ENCODE results near the gene OR10G4. TPM values are rescaled to one million over a fixed set of nuclear protein-coding genes. Genes with fewer than 3 reads are reported as not detected.

OR10G4 gene
- total and polyA plus RNA-seq, 2 of the 13 experiments (the other 11 are each of a cell fraction or from before 2014, with no cell fraction given) = not detected

DNA sequence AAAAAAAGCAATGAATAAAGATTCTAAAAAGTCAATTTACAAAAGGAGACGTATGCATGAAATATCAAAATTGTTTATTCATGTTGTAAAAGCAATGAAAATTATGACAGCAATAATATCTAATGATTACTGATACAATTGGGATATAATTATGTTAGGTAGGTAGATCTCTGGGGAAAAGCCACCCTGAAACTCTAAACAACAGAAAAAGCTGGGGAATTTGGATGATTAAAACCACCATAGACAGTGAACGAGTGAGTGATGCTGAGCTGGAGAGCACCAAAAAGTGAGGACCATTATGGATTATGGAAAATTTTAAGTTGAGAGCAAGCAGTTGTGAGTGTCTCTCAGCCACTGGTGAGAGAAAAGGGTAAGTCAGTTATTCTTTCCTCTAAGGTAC, 13.7 kb downstream of the OR10G4 start, which contains the start of gene OR10G8:
TSS of gene OR10G8 (plus strand) at position 301 of the 400 bp plus-strand sequence. CDS start 2,825 bp downstream, outside the sequence.
- Histone ChIP-seq H3K27ac (ENCODE audit: extremely low read length, insufficient read depth, low read length) (no peak within 1 kb of the TSS), H3K36me3 (replicated peaks in 1 of 2; ENCODE audit: control insufficient read depth in 1 of 2, insufficient read depth in 2 of 2, low read length in 2 of 2) (no peaks in the 10 kb centered on the region), H4K20me1 (ENCODE audit: insufficient read depth, low read length) (no peaks in the 10 kb centered on the region), H3K9ac (ENCODE audit: insufficient read depth, low read depth, low read length) (no peak within 1 kb of the TSS), H3K4me1 (ENCODE audit: insufficient read depth, low read length) (no peaks in the 10 kb centered on the region), H3K27me3 (ENCODE audit: control insufficient read depth in 1 of 2, insufficient read depth in 2 of 2, low read length in 2 of 2) (no peaks in the 10 kb centered on the region), H3K79me2 (ENCODE audit: insufficient read depth, low read length) (no peaks in the 10 kb centered on the region), H3K4me2 (ENCODE audit: low read depth, low read length) (no peak within 1 kb of the TSS), H3K9me3 (ENCODE audit: low read length) (no peaks in the 10 kb centered on the region), H2AFZ (ENCODE audit: low read length) (no peak within 1 kb of the TSS), H3K4me3 (replicated peaks in 1 of 3; ENCODE audit: insufficient read depth in 1 of 3, low read depth in 2 of 3, low read length in 3 of 3) (no peak within 1 kb of the TSS)
- no peak for DNase-seq (ENCODE audit: low spot score)
- intact Hi-C loops (cut with micrococcal nuclease; ENCODE audit: unreplicated experiment) = no loop called here
- no peak for TF ChIP-seq SALL1 (CRISPR knock-in tag; IDR thresholded peaks at IDR 0.05)
- no peak for TF ChIP-seq ZNF652 (CRISPR knock-in tag; IDR thresholded peaks at IDR 0.05; ENCODE audit: borderline replicate concordance, low read depth)
- TF ChIP-seq NFIB (CRISPR knock-in tag; IDR thresholded peaks at IDR 0.05; ENCODE audit: borderline replicate concordance) = no peak
- TF ChIP-seq ZNF841 (CRISPR knock-in tag; IDR thresholded peaks at IDR 0.05; ENCODE audit: borderline replicate concordance) = no peak
- TF ChIP-seq RCOR2 (CRISPR knock-in tag; IDR thresholded peaks at IDR 0.05) = no peak
- no peak for TF ChIP-seq NFE2 (CRISPR knock-in tag; IDR thresholded peaks at IDR 0.05)
- TF ChIP-seq, protein P1, sequence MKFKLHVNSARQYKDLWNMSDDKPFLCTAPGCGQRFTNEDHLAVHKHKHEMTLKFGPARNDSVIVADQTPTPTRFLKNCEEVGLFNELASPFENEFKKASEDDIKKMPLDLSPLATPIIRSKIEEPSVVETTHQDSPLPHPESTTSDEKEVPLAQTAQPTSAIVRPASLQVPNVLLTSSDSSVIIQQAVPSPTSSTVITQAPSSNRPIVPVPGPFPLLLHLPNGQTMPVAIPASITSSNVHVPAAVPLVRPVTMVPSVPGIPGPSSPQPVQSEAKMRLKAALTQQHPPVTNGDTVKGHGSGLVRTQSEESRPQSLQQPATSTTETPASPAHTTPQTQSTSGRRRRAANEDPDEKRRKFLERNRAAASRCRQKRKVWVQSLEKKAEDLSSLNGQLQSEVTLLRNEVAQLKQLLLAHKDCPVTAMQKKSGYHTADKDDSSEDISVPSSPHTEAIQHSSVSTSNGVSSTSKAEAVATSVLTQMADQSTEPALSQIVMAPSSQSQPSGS (CRISPR knock-in tag; IDR thresholded peaks at IDR 0.05) = no peak
- TF ChIP-seq, protein P2, sequence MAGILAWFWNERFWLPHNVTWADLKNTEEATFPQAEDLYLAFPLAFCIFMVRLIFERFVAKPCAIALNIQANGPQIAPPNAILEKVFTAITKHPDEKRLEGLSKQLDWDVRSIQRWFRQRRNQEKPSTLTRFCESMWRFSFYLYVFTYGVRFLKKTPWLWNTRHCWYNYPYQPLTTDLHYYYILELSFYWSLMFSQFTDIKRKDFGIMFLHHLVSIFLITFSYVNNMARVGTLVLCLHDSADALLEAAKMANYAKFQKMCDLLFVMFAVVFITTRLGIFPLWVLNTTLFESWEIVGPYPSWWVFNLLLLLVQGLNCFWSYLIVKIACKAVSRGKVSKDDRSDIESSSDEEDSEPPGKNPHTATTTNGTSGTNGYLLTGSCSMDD (CRISPR knock-in tag; IDR thresholded peaks at IDR 0.05) = no peak
- no peak for TF ChIP-seq MYNN (CRISPR knock-in tag; IDR thresholded peaks at IDR 0.05; ENCODE audit: low read depth)
- TF ChIP-seq, protein P3, sequence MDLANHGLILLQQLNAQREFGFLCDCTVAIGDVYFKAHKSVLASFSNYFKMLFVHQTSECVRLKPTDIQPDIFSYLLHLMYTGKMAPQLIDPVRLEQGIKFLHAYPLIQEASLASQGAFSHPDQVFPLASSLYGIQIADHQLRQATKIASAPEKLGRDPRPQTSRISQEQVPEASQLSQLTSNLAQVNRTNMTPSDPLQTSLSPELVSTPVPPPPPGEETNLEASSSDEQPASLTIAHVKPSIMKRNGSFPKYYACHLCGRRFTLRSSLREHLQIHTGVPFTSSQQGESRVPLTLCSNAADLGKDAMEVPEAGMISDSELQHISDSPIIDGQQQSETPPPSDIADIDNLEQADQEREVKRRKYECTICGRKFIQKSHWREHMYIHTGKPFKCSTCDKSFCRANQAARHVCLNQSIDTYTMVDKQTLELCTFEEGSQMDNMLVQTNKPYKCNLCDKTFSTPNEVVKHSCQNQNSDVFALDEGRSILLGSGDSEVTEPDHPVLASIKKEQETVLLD (CRISPR knock-in tag; IDR thresholded peaks at IDR 0.05; ENCODE audit: low read depth) = no peak
- TF ChIP-seq RFX1 (IDR thresholded peaks at IDR 0.05) = no peak
- FAIRE-seq = no peak
- ChIA-PET POLR2A (no interaction called here), CTCF (ENCODE audit: low intra/inter-chr PET ratio, low total read pairs) (no interaction called here)
- ATAC-seq = no peak
- in situ Hi-C loops (cut with HindIII; ENCODE audit: extremely low pct_ligation_motif_present, low pct_unique_long_range_greater_than_20kb) = no loop called here
- WGBS (ENCODE audit: low lambda C conversion rate) = 2% methylated on average over 2 of the region's 2 CpGs
- no TSS peak for BruUV-seq (replicated peaks)

Data from HepG2 (cell line).